Liver (tissue), 9 donors: ENCODE results near the gene TMEM59. TPM values are rescaled to one million over a fixed set of nuclear protein-coding genes. Genes with fewer than 3 reads are reported as not detected.

Source experiments
- DNase-seq: peaks from one replicate; pipeline ENCODE4 v3.0.0-alpha.2; 2017; ENCODE audit warnings: low spot score
- H3K27ac ChIP-seq, 2 donors: one replicate each; pipeline ENCODE4 v1.7.0; 2013; ENCODE audit warnings: inconsistent platforms in 2 of 2, low read length in 2 of 2, control low read depth in 1 of 2, low read depth in 1 of 2, mild to moderate bottlenecking in 1 of 2
- H3K27me3 ChIP-seq, 4 donors: one replicate each; pipeline versions ENCODE4 v1.6.1 to v1.7.0; 2013; ENCODE audit warnings: low read length in 3 of 4, inconsistent platforms in 1 of 4, mild to moderate bottlenecking in 1 of 4, moderate library complexity in 1 of 4; ENCODE audit not compliant: control insufficient read depth in 4 of 4, insufficient read depth in 4 of 4
- H3K36me3 ChIP-seq, 4 donors: one replicate each; pipeline versions ENCODE4 v1.6.1 to v1.7.0; 2013; ENCODE audit warnings: low read length in 3 of 4, mild to moderate bottlenecking in 3 of 4, low read depth in 1 of 4, moderate library complexity in 1 of 4; ENCODE audit not compliant: control insufficient read depth in 4 of 4, insufficient read depth in 3 of 4
- H3K4me1 ChIP-seq, 4 donors: one replicate each; pipeline versions ENCODE4 v1.6.1 to v1.7.0; 2013; ENCODE audit warnings: low read length in 3 of 4, mild to moderate bottlenecking in 3 of 4, moderate library complexity in 1 of 4; ENCODE audit not compliant: control insufficient read depth in 4 of 4, insufficient read depth in 4 of 4
- H3K4me3 ChIP-seq, 3 donors: one replicate each; pipeline versions ENCODE4 v1.6.1 to v1.7.0; 2013; ENCODE audit warnings: low read length in 3 of 3, control low read depth in 1 of 3, low read depth in 1 of 3, mild to moderate bottlenecking in 1 of 3
- H3K9ac ChIP-seq, 2 donors: one replicate each; pipeline ENCODE4 v1.7.0; 2013; ENCODE audit warnings: low read length in 2 of 2, mild to moderate bottlenecking in 2 of 2, moderate library complexity in 2 of 2, control low read depth in 1 of 2, low read depth in 1 of 2
- H3K9me3 ChIP-seq, 4 donors: one replicate each; pipeline versions ENCODE4 v1.6.1 to v1.7.0; 2013; ENCODE audit warnings: low read length in 3 of 4; ENCODE audit not compliant: control insufficient read depth in 4 of 4
- ATF3 ChIP-seq: IDR thresholded peaks from 2 replicates; pipeline ENCODE4 v1.6.1; 2016; ENCODE audit warnings: antibody characterized with exemption
- EGR1 ChIP-seq, 2 donors: IDR thresholded peaks; 2 replicates each; pipeline ENCODE4 v1.6.1; 2016 to 2018; ENCODE audit warnings: antibody characterized with exemption in 2 of 2, low read depth in 2 of 2
- FOXA1 ChIP-seq: IDR thresholded peaks from 2 replicates; pipeline ENCODE4 v1.6.1; 2016; ENCODE audit warnings: antibody characterized with exemption
- FOXA2 ChIP-seq: IDR thresholded peaks from 2 replicates; pipeline ENCODE4 v1.6.1; 2016; ENCODE audit warnings: antibody characterized with exemption
- GABPA ChIP-seq, 2 donors: IDR thresholded peaks in 1 of 2; conservative IDR thresholded peaks in 1 of 2; 2 replicates each; pipeline ENCODE4 v1.6.1; 2016; ENCODE audit warnings: antibody characterized with exemption in 2 of 2, mild to moderate bottlenecking in 1 of 2, moderate library complexity in 1 of 2
- HNF4A ChIP-seq, 2 donors: conservative IDR thresholded peaks; 2 replicates each; pipeline ENCODE4 v1.6.1; 2016; ENCODE audit warnings: antibody characterized with exemption in 2 of 2, mild to moderate bottlenecking in 2 of 2
- HNF4G ChIP-seq: IDR thresholded peaks from 2 replicates; pipeline ENCODE4 v1.6.1; 2016; ENCODE audit warnings: antibody characterized with exemption
- JUND ChIP-seq, 2 donors: IDR thresholded peaks; 2 replicates each; pipeline ENCODE4 v1.6.1; 2016; ENCODE audit warnings: antibody characterized with exemption in 2 of 2
- NR2F2 ChIP-seq: IDR thresholded peaks from 2 replicates; pipeline ENCODE4 v1.6.1; 2016; ENCODE audit warnings: antibody characterized with exemption
- RAD21 ChIP-seq, 2 donors: IDR thresholded peaks; 2 replicates each; pipeline ENCODE4 v1.6.1; 2016; ENCODE audit warnings: antibody characterized with exemption in 2 of 2, mild to moderate bottlenecking in 2 of 2
- REST ChIP-seq: IDR thresholded peaks from 2 replicates; pipeline ENCODE4 v1.6.1; 2016; ENCODE audit warnings: antibody characterized with exemption, mild to moderate bottlenecking
- RXRA ChIP-seq, 2 donors: IDR thresholded peaks; 2 replicates each; pipeline ENCODE4 v1.6.1; 2017 to 2018; ENCODE audit warnings: antibody characterized with exemption in 2 of 2, mild to moderate bottlenecking in 1 of 2
- SP1 ChIP-seq: IDR thresholded peaks from 2 replicates; pipeline ENCODE4 v1.6.1; 2018; ENCODE audit warnings: antibody characterized with exemption, mild to moderate bottlenecking
- TAF1 ChIP-seq: conservative IDR thresholded peaks from 2 replicates; pipeline ENCODE4 v1.6.1; 2016; ENCODE audit warnings: antibody characterized with exemption, mild to moderate bottlenecking
- YY1 ChIP-seq: IDR thresholded peaks from 2 replicates; pipeline ENCODE4 v1.6.1; 2016; ENCODE audit warnings: antibody characterized with exemption, mild to moderate bottlenecking
- WGBS: extraction: QIAGEN DNeasy Blood & Tissue Kit; methylation state at CpG from one replicate; pipeline ENCODE4 v1.1.7; 2013; 5-methylcytosine and 5-hydroxymethylcytosine counted together
- polyA plus RNA-seq, 2 donors: library from polyadenylated mRNA; stranded (reverse) in 1 of 2; unstranded in 1 of 2; fragments of 200-250 nt in 1 of 2; fragments of >200 nt in 1 of 2; fragmentation: Nextera tagmentation in 1 of 2; extraction: Ambion mirVana in 1 of 2; gene quantifications; one replicate each; pipeline versions ENCODE4 v1.2.1 to v1.2.3, GENCODE V29; 2013 to 2015
- total RNA-seq, 2 donors: library from RNA; depleted of rRNA; stranded (reverse); fragments of >200 nt; gene quantifications; one replicate each; pipeline ENCODE4 v1.2.3, GENCODE V29; 2014
- TF ChIP-seq, protein P1 (sequence below): IDR thresholded peaks from 2 replicates; pipeline ENCODE4 v1.6.1; 2016; ENCODE audit warnings: antibody characterized with exemption
- TF ChIP-seq, protein P2 (sequence below): fragments of 150-350 bp; IDR thresholded peaks from 2 replicates; pipeline ENCODE4 v1.5.1; 2017; ENCODE audit warnings: improper control_type of control experiment, low read depth, low read length; ENCODE audit not compliant: missing input control
- TF ChIP-seq, protein P3 (sequence below): IDR thresholded peaks from 2 replicates; pipeline ENCODE4 v1.6.1; 2016; ENCODE audit warnings: antibody characterized with exemption
- donor health status: healthy.
- donor health status: healthy.
- donor health status: healthy.
- donor health status: healthy.
- donor health status: healthy.

Gene TMEM59
- total and polyA plus RNA-seq, 4 donors = 255 to 436 (median 279) TPM

DNA sequence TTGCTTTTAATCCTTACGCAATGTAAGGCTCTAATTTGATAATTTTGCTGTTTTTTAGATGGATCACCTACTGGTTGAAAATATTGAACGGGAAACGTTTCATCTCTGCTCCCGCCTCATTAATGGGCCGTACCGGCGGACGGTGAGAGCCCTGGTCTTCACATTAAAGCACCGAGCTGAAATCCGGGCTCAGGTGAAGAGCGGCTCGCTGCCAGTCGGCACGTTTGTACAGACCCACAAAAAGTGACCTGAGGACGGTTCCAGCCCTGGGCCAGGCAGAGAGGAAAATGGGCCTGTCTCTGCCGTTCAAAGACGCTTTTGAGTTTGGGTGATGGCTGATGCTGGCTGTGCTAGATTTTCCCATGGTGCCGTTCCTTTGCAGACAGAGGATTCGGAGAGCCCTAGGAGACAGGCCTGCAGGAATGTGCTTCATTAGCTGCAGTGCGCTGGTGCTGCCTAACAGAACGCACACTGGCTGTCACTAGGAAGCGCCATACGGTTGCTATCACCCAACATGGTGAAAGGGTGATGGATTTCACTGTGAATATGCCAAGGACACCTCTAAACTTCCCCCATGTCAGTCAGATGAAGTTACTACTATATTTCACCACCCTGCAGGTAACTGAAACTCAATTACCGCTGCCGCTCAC lies 43.3 kb upstream of the TMEM59 start:
- no peaks in the 10 kb centered on the region for H3K9me3 ChIP-seq
- DNase-seq = no peak
- H3K4me3 ChIP-seq = no peak overlapping the region
- no peaks in the 10 kb centered on the region for H3K27me3 ChIP-seq
- H3K9ac ChIP-seq = no peak overlapping the region
- peaks cover 3 to 19% (median 9%) of the 10 kb centered on the region in 4 donors for H3K4me1 ChIP-seq
- H3K36me3 ChIP-seq = peaks cover 0 to 2% (median 0%) of the 10 kb centered on the region in 4 donors
- no peak overlapping the region for H3K27ac ChIP-seq
- TF ChIP-seq FOXA2 (no peak), JUND (IDR thresholded peaks at IDR 0.05) (no peak), RXRA (IDR thresholded peaks at IDR 0.05) (no peak), SP1 (no peak), NR2F2 (no peak), HNF4A (conservative IDR thresholded peaks at IDR 0.05) (no peak), GABPA (IDR thresholded peaks at IDR 0.05 in 1 of 2, conservative IDR thresholded peaks at IDR 0.05 in 1 of 2) (no peak), TAF1 (no peak), FOXA1 (no peak), REST (no peak), YY1 (no peak), HNF4G (no peak), ATF3 (no peak), RAD21 (IDR thresholded peaks at IDR 0.05) (no peak), EGR1 (IDR thresholded peaks at IDR 0.05; ENCODE audit: low read depth in 2 of 2) (no peak)
- TF ChIP-seq, protein P1, sequence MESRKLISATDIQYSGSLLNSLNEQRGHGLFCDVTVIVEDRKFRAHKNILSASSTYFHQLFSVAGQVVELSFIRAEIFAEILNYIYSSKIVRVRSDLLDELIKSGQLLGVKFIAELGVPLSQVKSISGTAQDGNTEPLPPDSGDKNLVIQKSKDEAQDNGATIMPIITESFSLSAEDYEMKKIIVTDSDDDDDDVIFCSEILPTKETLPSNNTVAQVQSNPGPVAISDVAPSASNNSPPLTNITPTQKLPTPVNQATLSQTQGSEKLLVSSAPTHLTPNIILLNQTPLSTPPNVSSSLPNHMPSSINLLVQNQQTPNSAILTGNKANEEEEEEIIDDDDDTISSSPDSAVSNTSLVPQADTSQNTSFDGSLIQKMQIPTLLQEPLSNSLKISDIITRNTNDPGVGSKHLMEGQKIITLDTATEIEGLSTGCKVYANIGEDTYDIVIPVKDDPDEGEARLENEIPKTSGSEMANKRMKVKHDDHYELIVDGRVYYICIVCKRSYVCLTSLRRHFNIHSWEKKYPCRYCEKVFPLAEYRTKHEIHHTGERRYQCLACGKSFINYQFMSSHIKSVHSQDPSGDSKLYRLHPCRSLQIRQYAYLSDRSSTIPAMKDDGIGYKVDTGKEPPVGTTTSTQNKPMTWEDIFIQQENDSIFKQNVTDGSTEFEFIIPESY = no peak
- TF ChIP-seq, protein P2, sequence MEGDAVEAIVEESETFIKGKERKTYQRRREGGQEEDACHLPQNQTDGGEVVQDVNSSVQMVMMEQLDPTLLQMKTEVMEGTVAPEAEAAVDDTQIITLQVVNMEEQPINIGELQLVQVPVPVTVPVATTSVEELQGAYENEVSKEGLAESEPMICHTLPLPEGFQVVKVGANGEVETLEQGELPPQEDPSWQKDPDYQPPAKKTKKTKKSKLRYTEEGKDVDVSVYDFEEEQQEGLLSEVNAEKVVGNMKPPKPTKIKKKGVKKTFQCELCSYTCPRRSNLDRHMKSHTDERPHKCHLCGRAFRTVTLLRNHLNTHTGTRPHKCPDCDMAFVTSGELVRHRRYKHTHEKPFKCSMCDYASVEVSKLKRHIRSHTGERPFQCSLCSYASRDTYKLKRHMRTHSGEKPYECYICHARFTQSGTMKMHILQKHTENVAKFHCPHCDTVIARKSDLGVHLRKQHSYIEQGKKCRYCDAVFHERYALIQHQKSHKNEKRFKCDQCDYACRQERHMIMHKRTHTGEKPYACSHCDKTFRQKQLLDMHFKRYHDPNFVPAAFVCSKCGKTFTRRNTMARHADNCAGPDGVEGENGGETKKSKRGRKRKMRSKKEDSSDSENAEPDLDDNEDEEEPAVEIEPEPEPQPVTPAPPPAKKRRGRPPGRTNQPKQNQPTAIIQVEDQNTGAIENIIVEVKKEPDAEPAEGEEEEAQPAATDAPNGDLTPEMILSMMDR = no peak
- TF ChIP-seq, protein P3, sequence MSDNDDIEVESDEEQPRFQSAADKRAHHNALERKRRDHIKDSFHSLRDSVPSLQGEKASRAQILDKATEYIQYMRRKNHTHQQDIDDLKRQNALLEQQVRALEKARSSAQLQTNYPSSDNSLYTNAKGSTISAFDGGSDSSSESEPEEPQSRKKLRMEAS = no peak
- WGBS = 76% methylated on average over 25 of the region's 25 CpGs
